ENCODE results near the gene STARD5.

Gene STARD5

GRCh38 chr15:81312790-81313543, 11.0 kb downstream of the STARD5 start:
- peak; percentile 88 for DNase-seq (ENCODE audit: low read depth, low spot score)

DNA sequence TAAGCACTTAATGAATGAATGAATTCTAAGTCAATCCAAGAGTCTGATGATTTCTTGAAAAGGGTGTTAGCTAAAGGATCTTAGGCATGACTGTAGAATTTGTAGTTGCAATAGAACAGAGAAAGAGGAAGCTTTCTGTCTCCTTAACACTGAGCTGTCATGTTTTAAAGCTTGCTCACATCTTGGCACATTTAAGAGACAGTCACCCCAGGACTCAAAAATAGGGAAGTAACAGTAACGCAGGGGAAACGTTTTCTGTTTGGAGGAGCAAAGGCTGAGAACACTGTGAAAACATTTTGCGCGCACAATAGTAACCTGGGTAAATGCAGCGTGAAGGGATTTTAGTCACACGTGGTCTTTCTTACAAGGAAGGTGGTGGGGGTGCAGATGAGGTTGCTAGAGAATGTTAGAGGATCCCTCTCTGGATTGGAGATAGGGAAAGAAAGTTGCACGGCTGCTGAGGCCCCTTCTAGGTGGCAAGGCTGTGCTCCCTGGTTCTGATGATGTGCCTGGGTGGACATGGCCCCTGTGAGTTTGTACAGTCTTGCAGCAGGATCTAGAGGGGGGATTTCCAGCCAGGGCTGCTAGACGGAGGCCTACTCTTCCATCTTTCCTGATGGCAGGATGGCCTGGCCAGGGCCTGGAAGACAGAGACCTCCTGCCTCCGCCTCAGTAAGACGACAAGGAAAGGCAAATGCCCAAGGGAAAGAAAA, 12.0 kb downstream of the STARD5 start:
- DNase-seq (ENCODE audit: low read depth, low spot score): no peak

DNA sequence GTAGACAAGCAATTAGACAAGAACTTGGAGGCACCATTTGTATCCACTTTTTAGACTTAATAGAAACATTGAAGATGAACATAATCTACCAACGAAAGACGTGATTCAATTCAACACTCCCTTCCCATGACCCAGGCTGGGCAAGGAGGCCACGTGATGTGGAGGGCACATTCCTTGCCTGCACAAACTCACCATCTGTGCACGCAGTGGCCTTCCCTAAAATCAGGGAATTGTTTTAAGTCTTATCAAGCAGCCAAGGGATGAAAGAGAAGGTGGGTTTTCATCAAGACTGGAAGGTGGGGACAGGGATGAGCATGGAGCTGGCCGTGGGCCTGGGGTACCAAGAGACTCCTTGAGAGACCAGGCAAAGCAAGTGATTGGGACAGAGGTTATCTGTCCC, 13.5 kb downstream of the STARD5 start:
- DNase-seq (ENCODE audit: low read depth, low spot score): no peak

GRCh38 chr15:81309647-81310450, 14.1 kb downstream of the STARD5 start:
- DNase-seq (ENCODE audit: low read depth, low spot score): no peak

DNA sequence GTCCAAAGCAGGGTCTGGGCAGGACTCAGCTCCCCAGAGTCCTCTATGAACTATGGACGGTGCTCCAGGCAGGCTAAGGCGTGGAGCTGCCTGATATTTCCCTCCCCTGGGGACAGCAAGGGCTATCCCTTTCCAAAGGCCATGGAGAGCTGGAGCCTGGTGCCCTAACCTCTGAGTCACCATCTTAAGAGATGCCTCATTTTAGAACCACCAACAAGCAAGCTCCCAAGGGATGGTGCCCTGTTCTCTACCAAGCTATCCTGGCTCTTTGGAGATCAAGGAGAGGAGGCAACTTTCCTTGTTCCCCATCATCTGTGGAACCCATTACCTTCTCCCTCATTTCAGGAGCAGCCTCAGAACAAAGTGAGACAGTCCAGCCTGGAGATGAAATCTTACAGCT, 15.7 kb downstream of the STARD5 start:
- no peak for DNase-seq (ENCODE audit: low read depth, low spot score)

- no peak for DNase-seq (ENCODE audit: low read depth, low spot score)
Observed at GRCh38 chr15:81304226-81304625, 19.7 kb downstream of the STARD5 start.

GRCh38 chr15:81303244-81304225, 20.4 kb downstream of the STARD5 start:
- no peak for DNase-seq (ENCODE audit: low read depth, low spot score)

- DNase-seq (ENCODE audit: low read depth, low spot score): no peak
Observed at GRCh38 chr15:81302701-81303109, 21.2 kb downstream of the STARD5 start.

GRCh38 chr15:81301815-81302399, 22.0 kb downstream of the STARD5 start:
- no peak for DNase-seq (ENCODE audit: low read depth, low spot score)

GRCh38 chr15:81301385-81301784, 22.6 kb downstream of the STARD5 start:
- no peak for DNase-seq (ENCODE audit: low read depth, low spot score)

- no peak for DNase-seq (ENCODE audit: low read depth, low spot score)
Observed at GRCh38 chr15:81299630-81300273, 24.2 kb downstream of the STARD5 start.

DNA sequence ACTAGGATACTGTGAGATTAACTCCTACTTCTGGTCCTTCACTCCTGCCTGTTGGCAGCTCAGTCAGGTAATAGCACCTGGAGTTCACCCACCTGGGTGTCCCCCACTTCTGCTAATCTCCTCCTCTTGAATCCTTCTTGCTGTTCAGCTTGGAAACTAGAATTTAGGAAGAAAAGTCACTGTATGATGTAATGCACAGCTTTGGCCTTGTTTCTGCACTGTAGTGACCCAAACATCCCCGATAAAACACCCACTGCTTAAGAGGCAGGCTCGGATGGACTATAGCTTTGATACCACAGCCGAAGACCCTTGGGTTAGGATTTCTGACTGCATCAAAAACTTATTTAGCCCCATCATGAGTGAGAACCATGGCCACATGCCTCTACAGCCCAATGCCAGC, 24.8 kb downstream of the STARD5 start:
- no peak for DNase-seq (ENCODE audit: low read depth, low spot score)

DNA sequence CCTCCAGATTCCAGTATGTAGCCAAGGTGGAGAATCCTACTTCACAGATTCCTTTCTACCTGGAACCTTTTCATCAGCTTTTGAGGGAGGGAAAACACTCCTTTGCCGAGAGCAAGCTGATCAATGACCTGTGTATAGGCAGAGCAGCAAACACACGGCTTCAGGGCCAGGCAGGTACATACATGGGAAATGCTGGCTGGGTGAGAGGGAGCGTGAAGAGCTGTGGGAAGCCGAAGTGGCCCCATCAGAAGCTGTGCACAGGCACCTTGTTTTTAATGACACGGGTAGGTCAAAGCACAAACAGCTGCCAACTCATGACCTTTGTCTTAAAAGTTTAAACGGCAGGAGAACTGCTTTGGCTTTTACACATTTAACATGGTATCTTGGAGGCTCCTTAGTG, 25.3 kb downstream of the STARD5 start:
- no peak for DNase-seq (ENCODE audit: low read depth, low spot score)

- DNase-seq (ENCODE audit: low read depth, low spot score): no peak
Observed at GRCh38 chr15:81297603-81298575, 26.1 kb downstream of the STARD5 start.

DNA sequence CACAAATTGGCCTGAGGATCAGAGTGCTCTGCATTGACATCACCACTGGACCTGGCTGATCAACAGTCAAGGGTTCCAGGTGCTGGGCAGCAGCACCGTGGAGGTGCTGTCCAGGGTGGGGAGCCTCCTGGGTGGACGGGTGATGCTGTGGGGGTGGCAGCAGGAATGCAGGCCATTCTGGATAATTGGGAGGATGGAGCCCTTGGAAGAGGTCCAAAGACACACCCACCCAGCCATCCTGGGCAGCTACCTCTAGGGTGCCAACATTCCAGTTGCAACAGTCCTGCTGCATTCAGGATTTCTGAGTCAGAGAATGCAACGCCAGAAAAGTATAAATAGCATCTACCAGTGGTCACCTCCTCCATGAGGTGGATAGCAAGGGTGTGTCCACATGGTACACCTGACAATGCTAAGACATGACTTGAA, 26.8 kb downstream of the STARD5 start:
- DNase-seq (ENCODE audit: low read depth, low spot score): no peak

DNA sequence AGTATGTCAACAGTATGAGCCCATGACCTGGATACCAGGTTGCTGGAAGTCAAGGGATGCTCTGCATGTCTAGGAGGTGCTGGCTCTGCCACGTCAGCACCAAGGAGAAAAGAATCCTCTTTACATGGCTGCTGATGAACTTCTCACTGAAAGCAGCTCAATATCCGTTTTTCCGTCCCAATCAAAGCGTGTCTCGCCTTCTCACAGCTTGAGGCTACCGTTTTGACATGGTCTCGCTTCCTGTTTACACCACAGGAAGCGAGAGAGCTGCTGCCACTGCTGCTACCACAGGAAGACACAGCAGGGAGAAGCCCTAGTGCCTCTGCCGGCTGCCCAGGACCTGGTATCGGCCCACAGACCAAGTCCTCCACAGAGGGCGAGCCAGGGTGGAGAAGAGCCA, 27.3 kb downstream of the STARD5 start:
- no peak for DNase-seq (ENCODE audit: low read depth, low spot score)

- no peak for DNase-seq (ENCODE audit: low read depth, low spot score)
Observed at GRCh38 chr15:81296186-81296585, 27.8 kb downstream of the STARD5 start.

- DNase-seq (ENCODE audit: low read depth, low spot score): no peak
Observed at GRCh38 chr15:81295486-81296121, 28.3 kb downstream of the STARD5 start.

DNA sequence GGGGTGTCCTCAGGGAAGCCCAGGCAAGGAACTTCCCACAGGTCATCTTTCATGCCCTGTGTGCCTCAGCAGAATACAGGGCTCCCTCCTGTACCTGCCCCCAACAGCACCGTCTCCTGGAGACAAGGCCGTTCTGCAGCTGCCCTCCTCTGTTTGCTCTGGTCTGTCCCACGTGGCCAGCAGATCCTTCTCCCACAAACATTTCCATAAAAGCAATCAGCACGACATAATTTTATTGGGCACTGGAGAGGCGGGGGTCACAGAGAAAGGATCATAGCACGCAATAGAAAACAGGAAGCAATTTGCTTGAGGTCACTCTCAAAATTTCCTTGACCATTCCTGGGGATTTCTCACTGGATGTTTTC, 29.4 kb downstream of the STARD5 start:
- no peak for DNase-seq (ENCODE audit: low read depth, low spot score)
